ENCODE data around the gene SLIT3.

- TF ChIP-seq CTCF (IDR thresholded peaks at IDR 0.05) (no peak), POLR2A (IDR thresholded peaks at IDR 0.05) (no peak)
Observed at GRCh38 chr5:168645195-168645594, 655.7 kb downstream of the SLIT3 start.
